Left kidney (tissue), 2 donors: ENCODE measurements around the gene METAP1D. TPM values are rescaled to one million over a fixed set of nuclear protein-coding genes. Genes with fewer than 3 reads are reported as not detected.
"Not testable (repeated sequence)": the region's sequence is repeated elsewhere in the genome, so short reads cannot be mapped to it uniquely, and the experiment has no call there.

Source experiments
- DNase-seq: peaks from one replicate; pipeline ENCODE4 v3.0.0-alpha.2; 2013
- polyA plus RNA-seq: library from polyadenylated mRNA; unstranded; fragments of 120-200 nt; gene quantifications from one replicate; pipeline ENCODE4 v1.2.1, GENCODE V29; 2013; ENCODE audit not compliant: insufficient read length

The METAP1D gene
- polyA plus RNA-seq, 1 donor = 25.8 TPM

- DNase-seq = no peak
Observed at GRCh38 chr2:171996021-171996420, 3.7 kb upstream of the METAP1D start.

GRCh38 chr2:171997031-171997430 is 2.7 kb upstream of the METAP1D start:
- DNase-seq = not testable (repeated sequence)

GRCh38 chr2:171999161-171999560 is 592 bp upstream of the METAP1D start:
- no peak for DNase-seq

GRCh38 chr2:172000696-172001361 is 1.1 kb downstream of the METAP1D start:
- DNase-seq = no peak

- DNase-seq = no peak
Observed at GRCh38 chr2:172007372-172007771, 7.6 kb downstream of the METAP1D start.

- no peak for DNase-seq
Observed at GRCh38 chr2:172009823-172010222, 10.1 kb downstream of the METAP1D start.

GRCh38 chr2:172011812-172012575 is 12.2 kb downstream of the METAP1D start:
- DNase-seq = no peak

GRCh38 chr2:172012677-172013391 is 13.1 kb downstream of the METAP1D start:
- no peak for DNase-seq

GRCh38 chr2:172013396-172013795 is 13.6 kb downstream of the METAP1D start:
- DNase-seq = no peak

GRCh38 chr2:172021074-172021931 is 21.6 kb downstream of the METAP1D start:
- DNase-seq = no peak

GRCh38 chr2:172021955-172022354 is 22.2 kb downstream of the METAP1D start:
- no peak for DNase-seq

- DNase-seq = no peak
Observed at GRCh38 chr2:172031536-172031935, 31.8 kb downstream of the METAP1D start.

- no peak for DNase-seq
Observed at GRCh38 chr2:172038121-172038520, 38.4 kb downstream of the METAP1D start.

GRCh38 chr2:172038604-172039003 is 38.9 kb downstream of the METAP1D start:
- DNase-seq = no peak

GRCh38 chr2:172039011-172039704 is 39.4 kb downstream of the METAP1D start:
- DNase-seq = no peak

- DNase-seq = no peak
Observed at GRCh38 chr2:172040311-172040710, 40.6 kb downstream of the METAP1D start.

GRCh38 chr2:172046080-172046678 is 46.4 kb downstream of the METAP1D start:
- no peak for DNase-seq

GRCh38 chr2:172046866-172047565 is 47.3 kb downstream of the METAP1D start:
- no peak for DNase-seq

GRCh38 chr2:172047566-172048507 is 48.1 kb downstream of the METAP1D start:
- DNase-seq = no peak
